Measurements from ENCODE around the gene ELFN2. TPM values are rescaled to one million over a fixed set of nuclear protein-coding genes. Genes with fewer than 3 reads are reported as not detected.

The ELFN2 gene
- polyA plus RNA-seq, 1 experiment, result 2.6 TPM

DNA sequence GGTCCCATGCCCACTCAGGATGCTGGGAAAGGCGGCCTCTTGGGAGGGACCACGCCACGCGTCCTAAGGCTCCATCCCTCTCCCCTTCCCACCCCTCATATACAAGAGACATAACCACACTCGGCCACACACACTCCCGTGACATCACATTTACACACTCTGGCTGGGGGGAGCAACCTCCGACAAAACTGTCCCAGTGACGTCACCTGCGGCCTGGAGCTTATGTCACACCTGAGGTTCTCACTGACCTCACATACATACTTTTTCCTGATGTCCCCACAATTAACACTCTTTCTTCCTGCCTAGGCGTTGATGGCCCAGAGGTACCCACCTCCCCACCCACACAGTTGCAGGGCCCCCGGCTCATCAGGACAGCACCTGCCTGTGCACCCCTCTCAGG, 1.9 kb downstream of the ELFN2 start:
- CTCF ChIA-PET, result no interaction called here
- Histone ChIP-seq H3K27ac (ENCODE audit: low read depth, low read length) (no peak overlapping the region), H3K4me3 (ENCODE audit: low read depth, low read length) (peak overlapping the region; percentile 65), H3K27me3 (ENCODE audit: control insufficient read depth, insufficient read depth, low read length) (no peaks in the 10 kb centered on the region), H3K9me3 (ENCODE audit: control insufficient read depth, insufficient read depth, low read length) (no peaks in the 10 kb centered on the region)
- TF ChIP-seq, protein P1, sequence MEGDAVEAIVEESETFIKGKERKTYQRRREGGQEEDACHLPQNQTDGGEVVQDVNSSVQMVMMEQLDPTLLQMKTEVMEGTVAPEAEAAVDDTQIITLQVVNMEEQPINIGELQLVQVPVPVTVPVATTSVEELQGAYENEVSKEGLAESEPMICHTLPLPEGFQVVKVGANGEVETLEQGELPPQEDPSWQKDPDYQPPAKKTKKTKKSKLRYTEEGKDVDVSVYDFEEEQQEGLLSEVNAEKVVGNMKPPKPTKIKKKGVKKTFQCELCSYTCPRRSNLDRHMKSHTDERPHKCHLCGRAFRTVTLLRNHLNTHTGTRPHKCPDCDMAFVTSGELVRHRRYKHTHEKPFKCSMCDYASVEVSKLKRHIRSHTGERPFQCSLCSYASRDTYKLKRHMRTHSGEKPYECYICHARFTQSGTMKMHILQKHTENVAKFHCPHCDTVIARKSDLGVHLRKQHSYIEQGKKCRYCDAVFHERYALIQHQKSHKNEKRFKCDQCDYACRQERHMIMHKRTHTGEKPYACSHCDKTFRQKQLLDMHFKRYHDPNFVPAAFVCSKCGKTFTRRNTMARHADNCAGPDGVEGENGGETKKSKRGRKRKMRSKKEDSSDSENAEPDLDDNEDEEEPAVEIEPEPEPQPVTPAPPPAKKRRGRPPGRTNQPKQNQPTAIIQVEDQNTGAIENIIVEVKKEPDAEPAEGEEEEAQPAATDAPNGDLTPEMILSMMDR (IDR thresholded peaks at IDR 0.05; ENCODE audit: low read depth, low read length), result no peak
- no peak for DNase-seq (ENCODE audit: low read depth, low spot score)
- POLR2A ChIA-PET, result no interaction called here

DNA sequence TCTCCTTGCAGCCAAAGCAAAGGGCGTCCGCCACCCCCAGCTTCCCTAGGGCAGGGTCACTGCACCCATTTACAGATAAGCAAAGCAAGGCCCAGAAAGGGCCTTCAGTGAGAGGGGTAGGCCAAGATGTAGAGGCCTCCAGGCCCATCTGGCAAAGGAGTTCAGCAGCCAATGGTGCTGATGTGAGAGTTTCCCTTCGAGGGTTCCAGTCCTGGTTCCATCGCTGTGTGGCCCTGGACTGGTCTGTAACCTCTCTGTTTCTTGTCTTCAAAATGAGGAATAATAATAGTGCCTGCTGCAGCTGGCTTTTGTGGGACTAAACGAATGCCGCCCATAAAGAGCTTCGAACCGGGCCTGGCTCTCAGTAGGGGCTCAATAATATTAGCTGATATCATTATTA, 4.0 kb downstream of the ELFN2 start:
- Histone ChIP-seq H3K27me3 (ENCODE audit: control insufficient read depth, insufficient read depth, low read length) (peaks cover 9% of the 10 kb centered on the region), H3K9me3 (ENCODE audit: control insufficient read depth, insufficient read depth, low read length) (no peaks in the 10 kb centered on the region), H3K27ac (ENCODE audit: low read depth, low read length) (no peak overlapping the region), H3K4me3 (ENCODE audit: low read depth, low read length) (no peak overlapping the region)
- no peak for DNase-seq (ENCODE audit: low read depth, low spot score)
- ChIA-PET CTCF (no interaction called here), POLR2A (interaction anchor here (0.7 kb wide), 1 partner anchor 103 kb away, joined by 3 read pairs; no protein-coding TSS in a partner anchor)
- TF ChIP-seq, protein P1 (IDR thresholded peaks at IDR 0.05; ENCODE audit: low read depth, low read length), result no peak

DNA sequence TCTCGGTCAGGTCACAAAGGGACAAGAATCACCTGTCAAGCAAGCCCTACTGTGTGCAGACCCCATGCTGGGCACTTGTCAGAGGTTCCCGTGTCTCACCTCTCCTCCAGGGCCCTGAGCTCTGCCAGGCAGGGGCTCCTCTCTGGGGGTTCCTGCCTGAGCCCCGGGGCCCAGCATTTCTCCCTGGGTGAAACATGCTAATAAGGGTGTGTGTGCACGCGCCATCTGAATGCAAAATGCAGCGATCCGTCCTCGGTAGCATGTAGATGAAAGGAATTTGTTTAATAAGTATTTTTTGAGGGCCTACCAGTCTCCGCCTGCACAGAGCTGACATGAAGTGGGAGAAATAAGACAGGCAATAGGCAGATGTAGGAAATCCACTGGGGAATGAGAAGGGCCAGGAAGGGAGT, 5.8 kb downstream of the ELFN2 start:
- POLR2A ChIA-PET, result no interaction called here
- no peak for DNase-seq (ENCODE audit: low read depth, low spot score)
- TF ChIP-seq, protein P1 (IDR thresholded peaks at IDR 0.05; ENCODE audit: low read depth, low read length), result no peak
- Histone ChIP-seq H3K4me3 (ENCODE audit: low read depth, low read length) (no peak overlapping the region), H3K27me3 (ENCODE audit: control insufficient read depth, insufficient read depth, low read length) (peaks cover 9% of the 10 kb centered on the region), H3K27ac (ENCODE audit: low read depth, low read length) (no peak overlapping the region), H3K9me3 (ENCODE audit: control insufficient read depth, insufficient read depth, low read length) (no peaks in the 10 kb centered on the region)
- CTCF ChIA-PET, result no interaction called here

DNA sequence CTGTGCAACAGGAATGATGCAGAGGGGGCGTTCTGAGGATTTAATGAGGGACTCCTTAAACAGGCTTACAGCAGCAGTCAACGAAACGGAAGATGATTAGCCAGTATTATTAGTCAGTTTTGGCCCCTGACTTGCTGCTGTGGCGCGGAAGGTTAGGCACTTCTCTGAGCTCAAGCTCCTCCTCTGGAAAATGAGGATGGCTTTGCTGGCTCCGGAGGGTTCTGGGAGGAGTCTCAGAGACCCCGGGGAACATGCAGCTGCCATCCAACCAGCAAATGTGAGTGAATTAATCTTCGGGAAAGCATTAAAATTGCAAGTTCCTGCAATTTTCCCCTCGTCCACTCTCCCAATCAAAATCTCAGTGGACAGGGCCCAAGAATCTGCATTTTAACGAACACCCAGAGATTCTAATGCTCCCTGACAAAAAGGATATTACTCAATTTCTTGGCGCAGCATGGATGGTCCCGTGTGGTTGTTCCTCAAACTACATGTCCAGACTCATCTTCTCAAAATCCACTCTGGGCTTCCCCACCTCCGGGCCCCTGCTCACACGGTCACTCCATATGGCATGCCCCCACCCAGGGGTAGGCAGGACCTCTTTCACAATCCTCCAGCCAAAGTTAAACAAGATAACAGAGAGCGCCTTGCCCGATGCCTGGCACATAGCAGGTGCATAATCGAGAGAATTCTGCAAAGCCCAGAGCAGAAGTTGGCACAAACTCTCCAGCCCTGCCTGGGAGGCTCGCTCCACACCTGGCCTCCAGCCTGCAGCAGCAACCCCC, 6.4 kb downstream of the ELFN2 start:
- no peaks in the 10 kb centered on the region for H3K9me3 ChIP-seq (ENCODE audit: control insufficient read depth, insufficient read depth, low read length)
- H3K27ac ChIP-seq (ENCODE audit: low read depth, low read length), result no peak overlapping the region
- ChIA-PET POLR2A (interaction anchor here (0.9 kb wide), 1 partner anchor 11 kb away, joined by 3 read pairs; no protein-coding TSS in a partner anchor), CTCF (interaction anchor here (1.4 kb wide), 1 partner anchor 9 kb away, joined by 3 read pairs; no protein-coding TSS in a partner anchor)
- peak overlapping the region; percentile 58 for H3K4me3 ChIP-seq (ENCODE audit: low read depth, low read length)
- peaks cover 9% of the 10 kb centered on the region for H3K27me3 ChIP-seq (ENCODE audit: control insufficient read depth, insufficient read depth, low read length)
- TF ChIP-seq, protein P1 (IDR thresholded peaks at IDR 0.05; ENCODE audit: low read depth, low read length), result no peak
- DNase-seq (ENCODE audit: low read depth, low spot score), result no peak

DNA sequence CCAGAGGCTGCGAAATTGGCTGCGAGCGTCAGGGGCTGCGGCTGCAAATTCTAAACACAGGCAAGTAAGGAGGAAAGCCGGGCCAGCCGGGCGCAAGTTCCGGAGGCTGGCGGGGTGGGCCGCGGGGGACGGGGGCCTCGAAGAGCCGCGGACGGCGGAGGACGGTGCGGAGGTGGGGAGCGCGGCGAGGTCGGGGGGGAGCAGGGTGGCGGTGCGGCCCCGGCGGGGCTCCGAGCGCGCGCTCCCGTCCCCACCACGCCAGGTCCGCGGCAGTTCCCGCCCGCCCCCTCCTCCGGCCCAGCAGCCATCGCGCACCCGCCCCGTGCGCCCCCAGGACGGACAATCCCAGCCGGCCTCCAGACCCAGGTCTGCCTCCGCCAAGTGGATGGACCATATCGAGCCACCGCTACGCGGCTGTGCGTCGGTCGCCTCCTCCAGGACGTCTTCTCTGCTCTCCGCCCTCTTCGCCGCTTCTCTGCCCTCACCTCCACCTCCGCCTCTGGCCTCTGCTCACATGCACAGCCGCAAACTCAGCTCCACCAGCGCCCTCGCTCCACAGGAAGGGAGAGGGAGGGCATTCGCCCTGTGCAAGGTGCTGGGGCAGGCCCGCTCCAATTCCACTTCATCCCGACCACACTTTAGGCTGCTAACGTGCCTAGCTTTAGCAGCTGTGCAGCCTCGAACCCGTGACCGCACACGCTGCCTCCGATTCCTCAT, 7.2 kb downstream of the ELFN2 start:
- Histone ChIP-seq H3K27ac (ENCODE audit: low read depth, low read length) (peak overlapping the region; percentile 11), H3K27me3 (ENCODE audit: control insufficient read depth, insufficient read depth, low read length) (peaks cover 9% of the 10 kb centered on the region), H3K4me3 (ENCODE audit: low read depth, low read length) (peak overlapping the region; percentile 58), H3K9me3 (ENCODE audit: control insufficient read depth, insufficient read depth, low read length) (no peaks in the 10 kb centered on the region)
- TF ChIP-seq, protein P1 (IDR thresholded peaks at IDR 0.05; ENCODE audit: low read depth, low read length), result no peak
- no peak for DNase-seq (ENCODE audit: low read depth, low spot score)
- CTCF ChIA-PET, result interaction anchor here (1.4 kb wide), 1 partner anchor 10 kb away, joined by 3 read pairs; no protein-coding TSS in a partner anchor
- POLR2A ChIA-PET, result interaction anchor here (0.9 kb wide), 1 partner anchor 11 kb away, joined by 3 read pairs; no protein-coding TSS in a partner anchor
